HG03139 (cell line): ENCODE measurements around the gene SRP68.

ENCODE experiments used
- ATAC-seq: cut with Tn5 transposase; IDR thresholded peaks from one replicate; pipeline ENCODE4 v1.9.1; 2021; ENCODE audit not compliant: unreplicated experiment

Gene SRP68

GRCh38 chr17:76018801-76019200 lies 53.5 kb downstream of the SRP68 start:
- no peak for ATAC-seq

GRCh38 chr17:76018340-76018680 lies 54.0 kb downstream of the SRP68 start:
- ATAC-seq, result no peak

GRCh38 chr17:76017481-76018339 lies 54.6 kb downstream of the SRP68 start:
- no peak for ATAC-seq

- ATAC-seq, result no peak
Measured at GRCh38 chr17:76014925-76015261, 57.4 kb downstream of the SRP68 start.

GRCh38 chr17:76014100-76014924 lies 58.0 kb downstream of the SRP68 start:
- ATAC-seq, result no peak

GRCh38 chr17:76013377-76013932 lies 58.9 kb downstream of the SRP68 start:
- no peak for ATAC-seq

- ATAC-seq, result no peak
Measured at GRCh38 chr17:76011951-76012350, 60.4 kb downstream of the SRP68 start.

GRCh38 chr17:76009969-76010661 lies 62.2 kb downstream of the SRP68 start:
- no peak for ATAC-seq

GRCh38 chr17:76009447-76009846 lies 62.9 kb downstream of the SRP68 start:
- no peak for ATAC-seq

GRCh38 chr17:76008630-76009425 lies 63.5 kb downstream of the SRP68 start:
- no peak for ATAC-seq

- no peak for ATAC-seq
Measured at GRCh38 chr17:76008208-76008607, 64.1 kb downstream of the SRP68 start.

GRCh38 chr17:76007850-76008165 lies 64.5 kb downstream of the SRP68 start:
- ATAC-seq, result no peak

GRCh38 chr17:76007131-76007849 lies 65.0 kb downstream of the SRP68 start:
- no peak for ATAC-seq

GRCh38 chr17:76005263-76006149 lies 66.8 kb downstream of the SRP68 start:
- ATAC-seq, result no peak

GRCh38 chr17:76004750-76005262 lies 67.5 kb downstream of the SRP68 start:
- ATAC-seq, result no peak

- ATAC-seq, result no peak
Measured at GRCh38 chr17:76003915-76004314, 68.4 kb downstream of the SRP68 start.

- ATAC-seq, result no peak
Measured at GRCh38 chr17:76002100-76002499, 70.2 kb downstream of the SRP68 start.

GRCh38 chr17:76000755-76001521 lies 71.4 kb downstream of the SRP68 start, which contains the start of gene CDK3:
Gene CDK3 (plus strand): TSS chr17:76000855. CDS start chr17:76001426, 571 bp downstream.
- ATAC-seq, result no peak
